AG10803 (cell line): ENCODE data around the gene TMIGD3.

Experiments used
- DNase-seq: peaks from one replicate; pipeline ENCODE4 v3.0.0; 2010; ENCODE audit warnings: low read depth
- H3K4me3 ChIP-seq: 2 replicates; pipeline ENCODE4 v1.5.1; 2011; ENCODE audit warnings: mild to moderate bottlenecking, low read length, control low read depth
- TF ChIP-seq, protein P1 (sequence below): conservative IDR thresholded peaks from 2 replicates; pipeline ENCODE4 v1.5.1; 2011; ENCODE audit warnings: mild to moderate bottlenecking, low read length, control low read depth, inconsistent platforms

The TMIGD3 gene

DNA sequence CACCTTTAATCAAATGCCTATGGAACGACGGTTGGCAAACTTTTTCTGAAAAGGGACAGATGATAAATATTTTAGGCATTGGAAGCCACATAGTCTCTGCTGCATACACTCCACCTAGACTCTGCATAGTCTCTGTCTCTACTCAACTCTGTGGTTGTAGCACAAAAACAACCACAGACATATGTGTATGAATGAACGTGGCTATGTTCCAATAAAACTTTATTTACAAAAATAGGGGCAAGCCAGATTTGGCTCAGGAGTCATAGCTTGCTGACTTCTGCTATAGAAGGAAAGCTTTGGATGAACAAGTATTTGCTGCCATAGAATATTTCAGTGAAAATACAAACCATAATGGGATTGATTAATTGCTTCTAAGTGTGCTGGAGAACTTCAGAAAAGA lies 37.5 kb upstream of the TMIGD3 start:
- H3K4me3 ChIP-seq = no peak overlapping the region
- DNase-seq = no peak
- TF ChIP-seq, protein P1, sequence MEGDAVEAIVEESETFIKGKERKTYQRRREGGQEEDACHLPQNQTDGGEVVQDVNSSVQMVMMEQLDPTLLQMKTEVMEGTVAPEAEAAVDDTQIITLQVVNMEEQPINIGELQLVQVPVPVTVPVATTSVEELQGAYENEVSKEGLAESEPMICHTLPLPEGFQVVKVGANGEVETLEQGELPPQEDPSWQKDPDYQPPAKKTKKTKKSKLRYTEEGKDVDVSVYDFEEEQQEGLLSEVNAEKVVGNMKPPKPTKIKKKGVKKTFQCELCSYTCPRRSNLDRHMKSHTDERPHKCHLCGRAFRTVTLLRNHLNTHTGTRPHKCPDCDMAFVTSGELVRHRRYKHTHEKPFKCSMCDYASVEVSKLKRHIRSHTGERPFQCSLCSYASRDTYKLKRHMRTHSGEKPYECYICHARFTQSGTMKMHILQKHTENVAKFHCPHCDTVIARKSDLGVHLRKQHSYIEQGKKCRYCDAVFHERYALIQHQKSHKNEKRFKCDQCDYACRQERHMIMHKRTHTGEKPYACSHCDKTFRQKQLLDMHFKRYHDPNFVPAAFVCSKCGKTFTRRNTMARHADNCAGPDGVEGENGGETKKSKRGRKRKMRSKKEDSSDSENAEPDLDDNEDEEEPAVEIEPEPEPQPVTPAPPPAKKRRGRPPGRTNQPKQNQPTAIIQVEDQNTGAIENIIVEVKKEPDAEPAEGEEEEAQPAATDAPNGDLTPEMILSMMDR = no peak

DNA sequence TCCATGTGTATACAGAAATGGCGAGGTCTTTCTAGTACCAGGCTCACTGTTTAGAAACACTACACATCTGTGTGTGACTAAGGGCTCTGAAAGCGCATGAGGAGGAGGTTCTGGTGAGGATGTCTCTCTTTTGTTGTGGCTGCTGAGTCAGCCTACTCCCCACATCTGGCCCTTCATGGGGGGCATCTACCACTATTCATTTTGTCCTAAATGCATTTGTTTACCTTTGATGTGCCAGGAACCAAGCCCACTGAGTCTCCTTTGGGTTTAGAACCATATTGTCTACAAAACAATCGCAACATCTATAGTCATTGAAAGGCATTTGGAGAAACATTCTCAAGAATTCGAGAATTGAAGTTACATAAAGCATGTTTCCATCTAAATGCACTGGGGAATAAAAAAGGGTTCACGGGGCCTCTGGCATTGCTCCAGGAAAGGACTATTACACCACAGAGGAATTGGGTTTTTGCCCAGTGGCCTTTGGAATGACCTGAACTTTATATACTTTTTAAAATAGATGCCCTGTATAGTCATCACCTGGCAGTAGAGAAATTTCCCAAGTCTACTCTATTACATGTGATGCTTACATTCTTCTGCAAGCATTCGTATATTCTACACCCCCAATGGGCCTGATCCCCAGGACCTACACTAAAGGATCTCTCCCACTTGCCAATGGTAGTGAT lies 35.1 kb upstream of the TMIGD3 start:
- TF ChIP-seq, protein P1 = no peak
- H3K4me3 ChIP-seq = no peak overlapping the region
- DNase-seq = peak; percentile 23

GRCh38 chr1:111535256-111536191 lies 32.1 kb upstream of the TMIGD3 start:
- no peak for DNase-seq
- TF ChIP-seq, protein P1 = no peak
- no peak overlapping the region for H3K4me3 ChIP-seq

GRCh38 chr1:111520053-111520452 lies 16.6 kb upstream of the TMIGD3 start:
- no peak for DNase-seq
- H3K4me3 ChIP-seq = no peak overlapping the region
- TF ChIP-seq, protein P1 = no peak

GRCh38 chr1:111517469-111518225 lies 14.2 kb upstream of the TMIGD3 start:
- DNase-seq = no peak
- no peak overlapping the region for H3K4me3 ChIP-seq
- TF ChIP-seq, protein P1 = no peak

DNA sequence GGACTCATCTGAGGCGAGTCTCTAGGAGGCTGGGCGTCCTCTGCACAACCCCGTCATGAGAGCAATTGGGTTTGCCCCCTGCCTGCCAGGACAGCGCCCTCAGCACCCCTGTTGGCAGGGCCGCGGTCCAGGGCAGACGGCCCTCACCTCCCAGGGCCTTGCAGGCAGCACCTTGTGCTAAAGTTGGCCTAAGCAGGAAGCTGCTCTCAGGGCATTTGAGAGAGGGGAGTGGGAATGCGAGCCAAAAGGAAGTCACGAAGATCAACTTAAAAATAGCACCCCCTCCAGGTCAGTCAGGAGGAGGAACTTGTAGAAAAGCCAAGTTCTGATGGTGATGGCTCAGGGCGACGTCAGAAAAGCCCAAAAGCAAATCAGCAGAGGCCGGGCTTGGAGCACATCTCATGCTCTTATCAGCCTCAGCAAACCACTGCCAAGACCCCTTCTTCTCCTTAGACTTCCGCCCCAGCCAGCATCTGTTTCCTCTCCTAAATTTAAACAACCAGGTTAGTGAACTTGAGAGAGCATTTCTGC lies 12.6 kb upstream of the TMIGD3 start:
- TF ChIP-seq, protein P1 = peak; percentile 39
- H3K4me3 ChIP-seq = peak overlapping the region; percentile 39
- DNase-seq = peak; percentile 31
